ENCODE results near the gene ELK1.

Gene ELK1

DNA sequence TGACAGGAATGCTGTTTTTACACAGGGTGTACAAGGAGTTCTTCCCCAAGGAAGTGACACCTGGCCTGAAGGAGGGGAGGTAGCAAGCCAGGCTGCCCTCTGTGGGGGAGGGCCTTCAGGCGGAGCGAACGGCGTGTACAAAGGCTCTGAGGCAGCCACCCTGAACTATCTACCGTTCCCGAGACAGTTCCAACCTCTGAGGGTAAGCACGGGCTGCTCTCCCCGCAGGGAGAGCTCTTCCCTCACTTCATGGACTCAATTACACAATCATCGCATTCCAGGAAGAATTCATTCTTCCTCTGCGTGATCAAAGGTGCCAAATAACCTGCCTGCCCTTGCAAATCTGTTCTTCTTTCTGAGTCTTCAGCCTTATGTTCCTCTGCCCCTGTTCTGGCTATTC lies 4.8 kb downstream of the ELK1 start:
- DNase-seq: no peak

- peak; percentile 49 for DNase-seq
These were observed 5.7 kb downstream of the ELK1 start for GRCh38 chrX:47644557-47645091.

DNA sequence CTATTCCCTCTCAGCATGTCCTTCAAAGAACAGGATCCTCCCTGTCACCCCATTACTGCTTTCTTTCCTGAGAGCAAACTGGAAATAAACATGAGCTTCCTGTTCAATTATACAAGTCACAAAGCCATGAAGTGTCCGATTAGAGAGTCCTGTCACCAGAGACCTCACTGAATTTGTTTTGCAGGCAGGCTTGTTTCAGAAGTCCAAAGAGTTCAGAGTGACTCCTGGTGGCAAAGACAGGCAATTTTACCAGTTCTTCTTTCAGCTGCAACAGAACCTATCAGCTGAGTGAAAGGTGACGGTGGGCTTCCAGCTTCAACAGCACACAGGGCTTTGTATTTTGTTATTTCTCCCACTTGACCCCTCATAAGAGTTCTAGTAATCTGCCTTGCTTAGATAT lies 6.4 kb downstream of the ELK1 start:
- peak; percentile 27 for DNase-seq

- DNase-seq: no peak
These were observed 11.5 kb downstream of the ELK1 start for GRCh38 chrX:47638816-47639215.

DNA sequence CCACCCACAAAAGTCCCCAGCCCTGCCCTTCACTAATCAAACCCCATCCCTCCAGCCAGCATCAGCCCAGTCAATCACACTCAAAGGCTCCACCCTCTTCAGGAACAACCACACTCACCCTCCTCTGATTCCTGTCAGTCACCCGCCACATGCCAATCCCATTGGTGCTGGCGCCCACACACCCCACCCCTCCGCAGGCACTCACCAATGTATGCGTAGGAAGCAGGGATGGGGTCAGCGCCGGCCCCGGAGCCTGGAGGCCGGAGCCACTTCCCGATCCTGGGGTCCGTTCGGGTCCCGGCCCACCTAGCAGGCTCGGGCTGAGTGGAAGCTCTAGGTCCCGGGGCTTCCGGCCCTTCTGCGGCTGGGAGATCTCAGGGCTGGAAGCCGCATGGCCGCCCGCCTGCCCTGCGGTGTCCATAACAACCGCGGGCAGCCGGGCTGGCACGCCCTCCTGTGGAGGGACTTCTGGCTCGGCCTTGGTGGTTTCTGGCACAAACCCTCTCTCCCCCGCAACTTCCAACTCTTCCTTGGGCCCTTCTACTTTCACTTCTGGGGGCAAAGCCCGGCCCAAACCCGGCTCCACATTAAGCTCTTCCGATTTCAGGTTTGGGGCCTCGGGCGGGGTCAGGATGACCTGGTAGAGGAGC lies 12.7 kb downstream of the ELK1 start:
- no peak for DNase-seq

DNA sequence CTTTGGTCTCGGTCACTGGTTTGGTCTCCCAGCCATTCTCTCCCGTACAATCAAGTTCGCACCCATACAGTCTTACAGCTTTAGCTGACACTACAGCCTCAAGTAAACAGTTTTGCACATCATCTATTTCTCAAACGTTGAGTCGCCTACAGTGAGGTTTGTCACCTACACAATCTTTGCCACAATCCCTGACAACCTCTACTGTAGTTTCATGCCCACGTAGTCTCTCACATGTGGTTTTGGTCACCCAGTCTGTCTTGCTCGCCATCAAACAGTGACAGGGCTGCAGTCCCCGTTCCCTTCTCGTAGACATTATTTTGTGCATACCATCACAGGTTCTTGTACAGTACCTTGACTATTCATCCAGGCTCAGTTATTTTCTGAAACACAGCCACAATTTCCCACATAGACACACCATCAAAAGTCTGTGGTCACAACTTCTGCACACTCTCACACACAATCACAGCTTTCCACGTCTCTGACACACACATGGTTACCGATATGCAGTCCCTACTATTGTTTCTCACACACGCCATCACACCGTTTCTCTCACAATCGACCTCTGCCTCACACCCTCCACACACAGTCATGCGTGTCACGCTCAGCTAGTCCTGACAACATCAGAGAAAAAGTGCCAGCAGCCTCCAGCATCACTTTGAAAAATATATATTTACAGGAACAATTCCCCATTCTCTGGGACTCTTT lies 15.3 kb downstream of the ELK1 start:
- DNase-seq: no peak

GRCh38 chrX:47633689-47634590 lies 16.4 kb downstream of the ELK1 start:
- no peak for DNase-seq

GRCh38 chrX:47632666-47633065 lies 17.7 kb downstream of the ELK1 start:
- no peak for DNase-seq

DNA sequence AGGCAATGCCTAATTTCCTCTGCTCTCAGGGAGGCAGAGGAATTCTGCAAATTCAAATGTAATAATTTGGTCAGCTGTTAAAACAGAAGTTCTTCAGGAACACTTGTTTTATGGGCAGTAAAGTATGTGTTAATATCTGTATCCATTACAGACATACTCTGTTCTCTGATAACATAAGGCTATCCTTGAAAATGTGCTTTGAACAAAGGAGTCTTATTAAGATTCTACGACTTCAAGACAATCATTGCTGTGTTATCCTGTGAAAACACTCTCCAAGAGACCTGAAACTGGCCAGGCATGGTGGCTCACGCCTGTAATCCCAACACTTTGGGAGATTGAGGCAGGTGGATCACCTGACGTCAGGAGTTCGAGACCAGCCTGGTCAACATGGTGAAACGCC lies 18.7 kb downstream of the ELK1 start:
- no peak for DNase-seq

- no peak for DNase-seq
These were observed 20.8 kb downstream of the ELK1 start, which contains the start of gene CFP for GRCh38 chrX:47629419-47630200. TSS of gene CFP (minus strand) at chrX:47629930. CDS start at chrX:47629844, 86 bp downstream.

GRCh38 chrX:47628982-47629381 lies 21.4 kb downstream of the ELK1 start:
- DNase-seq: no peak

DNA sequence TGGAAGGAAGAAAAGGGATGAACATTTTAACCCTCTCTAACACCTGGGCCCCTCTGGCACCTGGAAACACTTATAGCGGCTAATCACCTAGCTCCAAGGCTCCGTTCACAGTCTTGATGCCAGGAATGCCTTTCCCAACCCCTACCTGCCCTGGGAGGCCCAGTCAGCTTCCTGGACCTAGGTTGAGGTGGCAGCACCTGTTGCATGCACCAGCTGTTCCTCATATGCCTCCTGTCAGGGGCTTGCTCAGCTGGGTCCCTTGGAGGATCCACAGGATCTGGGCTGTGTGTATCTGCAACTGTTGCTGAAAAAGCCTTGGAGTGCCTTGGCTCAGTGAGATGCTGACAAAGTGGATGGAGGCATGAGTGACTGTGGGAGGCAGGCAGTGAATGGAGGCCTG lies 25.0 kb downstream of the ELK1 start:
- DNase-seq: no peak

GRCh38 chrX:47623540-47624027 lies 26.8 kb downstream of the ELK1 start:
- peak; percentile 74 for DNase-seq

DNA sequence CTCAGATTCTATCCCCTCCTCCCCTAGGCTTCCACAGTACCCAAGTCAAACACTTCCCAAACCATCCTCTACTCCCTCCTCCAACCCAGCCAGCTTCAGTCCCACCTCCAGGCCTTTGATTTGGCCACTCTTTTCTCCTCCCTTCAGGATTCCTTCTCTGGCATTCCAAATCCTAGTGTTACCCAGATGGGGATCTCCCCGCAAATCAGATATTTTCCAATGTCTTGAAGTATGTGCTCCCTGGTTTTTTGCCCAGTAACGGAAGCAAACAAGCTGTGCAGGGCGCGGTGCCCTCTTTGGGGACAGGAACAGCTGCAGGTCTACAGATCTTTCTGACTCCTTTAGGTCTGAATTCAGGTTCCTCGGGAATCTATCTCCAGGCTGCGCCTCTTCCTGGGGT lies 28.5 kb downstream of the ELK1 start:
- DNase-seq: no peak

GRCh38 chrX:47620303-47620685 lies 30.1 kb downstream of the ELK1 start:
- no peak for DNase-seq

GRCh38 chrX:47619486-47620302 lies 30.7 kb downstream of the ELK1 start, which contains the start of gene SYN1:
TSS of gene SYN1 (minus strand) at chrX:47619857. CDS start at chrX:47619728, 129 bp downstream.
- peak; percentile 80 for DNase-seq

GRCh38 chrX:47618923-47619485 lies 31.4 kb downstream of the ELK1 start:
- DNase-seq: no peak

GRCh38 chrX:47614618-47615017 lies 35.7 kb downstream of the ELK1 start:
- no peak for DNase-seq

DNA sequence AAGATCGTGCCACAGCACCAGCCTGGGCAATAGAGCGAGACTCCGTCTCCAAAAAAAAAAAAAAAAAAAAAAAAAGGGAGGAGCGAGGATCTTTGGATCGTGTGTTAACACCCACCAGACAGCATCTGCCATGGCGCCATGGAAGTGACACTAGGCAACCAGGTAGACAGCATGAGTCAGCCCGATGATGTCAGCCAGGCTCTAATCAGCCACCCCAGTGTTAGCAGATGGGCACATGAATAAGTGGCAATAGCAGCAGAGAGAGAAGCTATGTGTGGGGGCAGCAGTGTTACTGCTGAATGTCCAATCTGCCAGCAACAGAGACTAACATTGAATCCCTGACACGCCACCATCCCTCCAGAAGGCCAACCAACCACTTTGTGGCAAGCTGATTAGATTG lies 37.3 kb downstream of the ELK1 start:
- DNase-seq: no peak

GRCh38 chrX:47612418-47612817 lies 37.9 kb downstream of the ELK1 start:
- no peak for DNase-seq

DNA sequence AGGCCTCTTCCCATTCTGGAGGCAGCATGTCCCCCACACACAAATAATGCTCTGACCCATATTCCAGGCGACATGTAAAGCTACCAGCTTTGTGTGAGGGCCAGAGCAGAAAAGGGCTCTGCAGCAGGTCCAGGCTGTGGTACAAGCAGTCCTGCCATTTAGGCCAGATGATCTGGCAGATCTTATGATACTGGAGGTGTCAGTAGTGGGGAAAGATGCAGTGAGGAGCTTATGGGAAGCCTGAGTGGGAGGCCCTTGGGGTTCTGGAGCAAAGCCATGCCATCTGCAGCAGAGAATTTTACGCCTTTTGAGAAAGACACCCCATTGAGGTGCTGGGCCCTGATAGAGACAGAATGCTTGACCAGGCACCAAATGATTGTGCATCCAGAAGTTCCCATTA lies 38.4 kb downstream of the ELK1 start:
- DNase-seq: no peak

Data from fibroblast of skin of scalp (primary cell).